Stimulated activated CD4-positive, alpha-beta T cell treated with anti-CD3 and anti-CD28 coated beads, Interleukin-12 subunit alpha, Interleukin-12 subunit beta, amount 100 ng/mL, for 4 hours (primary cell): ENCODE measurements around the gene COL6A1.

ENCODE experiments used
- DNase-seq: peaks from one replicate; pipeline ENCODE4 v3.0.0-alpha.2; 2020

Gene COL6A1, protein sequence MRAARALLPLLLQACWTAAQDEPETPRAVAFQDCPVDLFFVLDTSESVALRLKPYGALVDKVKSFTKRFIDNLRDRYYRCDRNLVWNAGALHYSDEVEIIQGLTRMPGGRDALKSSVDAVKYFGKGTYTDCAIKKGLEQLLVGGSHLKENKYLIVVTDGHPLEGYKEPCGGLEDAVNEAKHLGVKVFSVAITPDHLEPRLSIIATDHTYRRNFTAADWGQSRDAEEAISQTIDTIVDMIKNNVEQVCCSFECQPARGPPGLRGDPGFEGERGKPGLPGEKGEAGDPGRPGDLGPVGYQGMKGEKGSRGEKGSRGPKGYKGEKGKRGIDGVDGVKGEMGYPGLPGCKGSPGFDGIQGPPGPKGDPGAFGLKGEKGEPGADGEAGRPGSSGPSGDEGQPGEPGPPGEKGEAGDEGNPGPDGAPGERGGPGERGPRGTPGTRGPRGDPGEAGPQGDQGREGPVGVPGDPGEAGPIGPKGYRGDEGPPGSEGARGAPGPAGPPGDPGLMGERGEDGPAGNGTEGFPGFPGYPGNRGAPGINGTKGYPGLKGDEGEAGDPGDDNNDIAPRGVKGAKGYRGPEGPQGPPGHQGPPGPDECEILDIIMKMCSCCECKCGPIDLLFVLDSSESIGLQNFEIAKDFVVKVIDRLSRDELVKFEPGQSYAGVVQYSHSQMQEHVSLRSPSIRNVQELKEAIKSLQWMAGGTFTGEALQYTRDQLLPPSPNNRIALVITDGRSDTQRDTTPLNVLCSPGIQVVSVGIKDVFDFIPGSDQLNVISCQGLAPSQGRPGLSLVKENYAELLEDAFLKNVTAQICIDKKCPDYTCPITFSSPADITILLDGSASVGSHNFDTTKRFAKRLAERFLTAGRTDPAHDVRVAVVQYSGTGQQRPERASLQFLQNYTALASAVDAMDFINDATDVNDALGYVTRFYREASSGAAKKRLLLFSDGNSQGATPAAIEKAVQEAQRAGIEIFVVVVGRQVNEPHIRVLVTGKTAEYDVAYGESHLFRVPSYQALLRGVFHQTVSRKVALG

GRCh38 chr21:45981151-45982091 is at the start of gene COL6A1:
Gene COL6A1, plus strand, starts transcription at chr21:45981770. Its CDS starts 81 bp downstream, at chr21:45981851.
- DNase-seq: peak; percentile 46

- no peak for DNase-seq
These were observed 48.6 kb upstream of the COL6A1 start for GRCh38 chr21:45932922-45933502.

- no peak for DNase-seq
These were observed 47.5 kb upstream of the COL6A1 start for GRCh38 chr21:45934085-45934484.

- no peak for DNase-seq
These were observed 47.0 kb upstream of the COL6A1 start for GRCh38 chr21:45934554-45934953.

DNA sequence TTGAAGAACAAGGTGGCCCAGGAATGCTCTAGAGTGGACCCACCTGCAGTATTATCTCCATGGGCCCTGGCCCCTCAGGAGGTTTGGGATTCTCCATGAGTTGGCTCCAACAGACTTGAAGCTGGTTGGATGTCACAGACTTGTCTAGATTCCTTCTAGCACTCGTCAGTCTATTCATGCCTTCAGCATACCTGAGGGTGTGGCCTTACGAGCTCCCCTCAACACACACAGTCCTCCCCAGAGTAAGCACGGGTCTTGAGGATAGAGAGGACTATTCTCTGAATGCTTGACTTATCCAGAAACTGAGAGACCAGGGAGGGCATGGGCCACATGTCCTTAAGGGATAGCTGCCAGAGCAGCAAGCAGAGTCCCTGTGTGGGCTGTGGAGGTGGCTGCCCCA is 45.9 kb upstream of the COL6A1 start:
- no peak for DNase-seq

GRCh38 chr21:45937721-45938452 is 43.7 kb upstream of the COL6A1 start:
- no peak for DNase-seq

DNA sequence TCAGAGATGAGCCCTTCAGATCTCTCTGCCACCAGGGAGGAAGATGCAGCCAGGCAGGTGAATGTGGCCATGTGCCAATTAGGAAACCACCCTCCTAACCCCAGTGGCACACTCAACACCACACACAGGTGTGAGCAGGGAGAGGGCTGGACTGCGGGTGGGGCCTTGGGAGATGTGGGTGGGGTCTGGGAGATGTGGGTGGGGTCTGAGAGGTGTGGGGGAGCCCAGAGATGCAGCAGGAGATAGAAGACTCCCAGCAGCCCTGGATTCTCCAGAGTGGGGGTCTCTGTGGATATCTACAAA is 43.2 kb upstream of the COL6A1 start:
- DNase-seq: no peak

GRCh38 chr21:45938811-45939520 is 42.6 kb upstream of the COL6A1 start:
- no peak for DNase-seq

GRCh38 chr21:45939521-45940045 is 42.0 kb upstream of the COL6A1 start:
- no peak for DNase-seq

- DNase-seq: no peak
These were observed 41.5 kb upstream of the COL6A1 start for GRCh38 chr21:45940091-45940490.

- DNase-seq: no peak
These were observed 40.8 kb upstream of the COL6A1 start for GRCh38 chr21:45940621-45941337.

GRCh38 chr21:45941338-45941710 is 40.2 kb upstream of the COL6A1 start:
- no peak for DNase-seq

- DNase-seq: no peak
These were observed 39.6 kb upstream of the COL6A1 start for GRCh38 chr21:45941717-45942546.

- DNase-seq: no peak
These were observed 38.6 kb upstream of the COL6A1 start for GRCh38 chr21:45942755-45943629.

- no peak for DNase-seq
These were observed 37.7 kb upstream of the COL6A1 start for GRCh38 chr21:45943630-45944540.

GRCh38 chr21:45944601-45945000 is 37.0 kb upstream of the COL6A1 start:
- DNase-seq: no peak
